ENCODE results near the gene CCDC102A.
A peak's percentile ranks its signal among the peaks of the same experiment; 100 is the strongest.

CCDC102A gene

GRCh38 chr16:57498031-57498430, 38.3 kb downstream of the CCDC102A start:
- DNase-seq = no peak

- no peak for DNase-seq
These were observed 39.2 kb downstream of the CCDC102A start for GRCh38 chr16:57497121-57497520.

- DNase-seq = no peak
These were observed 42.6 kb downstream of the CCDC102A start for GRCh38 chr16:57493767-57494166.

GRCh38 chr16:57489229-57489628, 47.1 kb downstream of the CCDC102A start:
- DNase-seq = no peak

- no peak for DNase-seq
These were observed 49.2 kb downstream of the CCDC102A start for GRCh38 chr16:57486858-57487834.

- peak in 1 of 2 experiments; percentile 16 for DNase-seq
These were observed 50.2 kb downstream of the CCDC102A start, which contains the start of gene DOK4 for GRCh38 chr16:57485916-57486857. Gene DOK4, minus strand, starts transcription at chr16:57486493. Its CDS starts 6,986 bp downstream, at chr16:57479507.

GRCh38 chr16:57485091-57485915, 51.1 kb downstream of the CCDC102A start:
- no peak for DNase-seq

GRCh38 chr16:57484515-57485005, 51.8 kb downstream of the CCDC102A start:
- DNase-seq = no peak

GRCh38 chr16:57483725-57484514, 52.5 kb downstream of the CCDC102A start:
- peak; percentile 28 to 73 for DNase-seq

GRCh38 chr16:57482845-57483545, 53.4 kb downstream of the CCDC102A start:
- no peak for DNase-seq

GRCh38 chr16:57481421-57481820, 55.0 kb downstream of the CCDC102A start:
- no peak for DNase-seq

- peak in 1 of 2 experiments; percentile 23 for DNase-seq
These were observed 55.6 kb downstream of the CCDC102A start for GRCh38 chr16:57480754-57481230.

- DNase-seq = no peak
These were observed 56.2 kb downstream of the CCDC102A start for GRCh38 chr16:57479976-57480753.

- no peak for DNase-seq
These were observed 57.0 kb downstream of the CCDC102A start for GRCh38 chr16:57479205-57479975.

GRCh38 chr16:57478396-57479204, 57.8 kb downstream of the CCDC102A start:
- no peak for DNase-seq

GRCh38 chr16:57477531-57478202, 58.7 kb downstream of the CCDC102A start:
- DNase-seq = no peak

All from cerebellar nuclear complex (tissue), 1 donor.